Right atrium auricular region (tissue), 2 donors: ENCODE measurements around the gene ZBTB46. TPM values are rescaled to one million over a fixed set of nuclear protein-coding genes. Genes with fewer than 3 reads are reported as not detected.

Experiments used
- DNase-seq: peaks from one replicate; pipeline ENCODE4 v3.0.0-alpha.2; 2019; ENCODE audit warnings: low spot score
- H3K27ac ChIP-seq, 2 donors: fragments of 200-600 bp; sonication (generic); 1 replicate in 1 of 2; 2 replicates in 1 of 2; pipeline ENCODE4 v1.5.1; 2016 to 2019
- H3K27me3 ChIP-seq, 2 donors: fragments of 200-600 bp; sonication (generic); one replicate each; pipeline versions ENCODE4 v1.5.1 to v1.6.0; 2017 to 2019
- H3K36me3 ChIP-seq: fragments of 200-600 bp; sonication (generic); one replicate; pipeline ENCODE4 v1.5.1; 2016
- H3K4me1 ChIP-seq, 2 donors: fragments of 200-600 bp; sonication (generic); one replicate each; pipeline versions ENCODE4 v1.5.1 to v1.6.0; 2017 to 2019
- H3K4me3 ChIP-seq, 2 donors: fragments of 200-600 bp; sonication (generic); 1 replicate in 1 of 2; 2 replicates in 1 of 2; pipeline ENCODE4 v1.5.1; 2017 to 2019; ENCODE audit warnings: mild to moderate bottlenecking in 1 of 2, moderate library complexity in 1 of 2
- H3K9me3 ChIP-seq, 2 donors: fragments of 200-600 bp; sonication (generic); one replicate each; pipeline ENCODE4 v1.5.1; 2019
- CTCF ChIP-seq, 2 donors: fragments of 200-600 bp; sonication (generic); IDR thresholded peaks; one replicate each; pipeline ENCODE4 v1.5.1; 2019; ENCODE audit warnings: antibody characterized with exemption in 2 of 2
- total RNA-seq, 2 donors: library from RNA; depleted of rRNA; stranded (reverse); fragments of >200 nt; gene quantifications; one replicate each; pipeline ENCODE4 v1.1.0, GENCODE V29; 2016

The ZBTB46 gene
- total RNA-seq, 2 donors from 2014 or later, result 12.2 to 17.8 TPM

GRCh38 chr20:63846888-63847236, 15.8 kb upstream of the ZBTB46 start:
- H3K27ac ChIP-seq, result peak overlapping the region; percentile 86
- no peaks in the 10 kb centered on the region for H3K27me3 ChIP-seq
- no peak overlapping the region for H3K4me3 ChIP-seq
- TF ChIP-seq CTCF (IDR thresholded peaks at IDR 0.05), result no peak
- H3K36me3 ChIP-seq, result no peaks in the 10 kb centered on the region
- peaks cover 0 to 52% of the 10 kb centered on the region in 2 donors for H3K4me1 ChIP-seq
- no peaks in the 10 kb centered on the region for H3K9me3 ChIP-seq
- DNase-seq, result no peak

GRCh38 chr20:63846128-63846771, 15.2 kb upstream of the ZBTB46 start:
- no peak for DNase-seq
- H3K36me3 ChIP-seq, result no peaks in the 10 kb centered on the region
- peak overlapping the region; percentile 20 to 35 for H3K4me3 ChIP-seq
- TF ChIP-seq CTCF (IDR thresholded peaks at IDR 0.05), result no peak
- peak overlapping the region; percentile 86 for H3K27ac ChIP-seq
- H3K9me3 ChIP-seq, result no peaks in the 10 kb centered on the region
- peaks cover 0 to 52% of the 10 kb centered on the region in 2 donors for H3K4me1 ChIP-seq
- H3K27me3 ChIP-seq, result no peaks in the 10 kb centered on the region

- Histone ChIP-seq H3K4me1 (peaks cover 0 to 52% of the 10 kb centered on the region in 2 donors), H3K4me3 (no peak overlapping the region), H3K9me3 (no peaks in the 10 kb centered on the region), H3K27ac (peak overlapping the region in 1 of 2 donors; percentile 40), H3K36me3 (no peaks in the 10 kb centered on the region), H3K27me3 (no peaks in the 10 kb centered on the region)
- no peak for DNase-seq
- no peak for TF ChIP-seq CTCF (IDR thresholded peaks at IDR 0.05)
Measured at GRCh38 chr20:63844511-63844991, 13.5 kb upstream of the ZBTB46 start.

- Histone ChIP-seq H3K36me3 (no peaks in the 10 kb centered on the region), H3K9me3 (no peaks in the 10 kb centered on the region), H3K27me3 (no peaks in the 10 kb centered on the region), H3K4me3 (no peak overlapping the region), H3K4me1 (peaks cover 0 to 51% of the 10 kb centered on the region in 2 donors), H3K27ac (no peak overlapping the region)
- TF ChIP-seq CTCF (IDR thresholded peaks at IDR 0.05), result no peak
- no peak for DNase-seq
Measured at GRCh38 chr20:63843778-63844177, 12.7 kb upstream of the ZBTB46 start.

- no peaks in the 10 kb centered on the region for H3K36me3 ChIP-seq
- no peak for TF ChIP-seq CTCF (IDR thresholded peaks at IDR 0.05)
- no peaks in the 10 kb centered on the region for H3K27me3 ChIP-seq
- peaks cover 0 to 45% of the 10 kb centered on the region in 2 donors for H3K4me1 ChIP-seq
- no peak overlapping the region for H3K4me3 ChIP-seq
- H3K27ac ChIP-seq, result no peak overlapping the region
- H3K9me3 ChIP-seq, result no peaks in the 10 kb centered on the region
- no peak for DNase-seq
Measured at GRCh38 chr20:63843222-63843621, 12.2 kb upstream of the ZBTB46 start.

GRCh38 chr20:63842258-63842657, 11.2 kb upstream of the ZBTB46 start:
- Histone ChIP-seq H3K9me3 (no peaks in the 10 kb centered on the region), H3K36me3 (no peaks in the 10 kb centered on the region), H3K27ac (no peak overlapping the region), H3K27me3 (no peaks in the 10 kb centered on the region), H3K4me1 (peaks cover 0 to 36% of the 10 kb centered on the region in 2 donors), H3K4me3 (no peak overlapping the region)
- no peak for DNase-seq
- no peak for TF ChIP-seq CTCF (IDR thresholded peaks at IDR 0.05)
